ENCODE measurements around the gene IQGAP1.
A peak's percentile ranks its signal among the peaks of the same experiment; 100 is the strongest.

The IQGAP1 gene

GRCh38 chr15:90529371-90530249, 141.6 kb downstream of the IQGAP1 start, which contains the start of gene CRTC3 (continued):
- no peak for TF ChIP-seq ZNF560 (tag by site-specific recombination; IDR thresholded peaks at IDR 0.05; ENCODE audit: borderline replicate concordance)
- TF ChIP-seq GLI2 (tag by site-specific recombination; IDR thresholded peaks at IDR 0.05; ENCODE audit: borderline replicate concordance, low read depth), result no peak
- TF ChIP-seq, protein P1, sequence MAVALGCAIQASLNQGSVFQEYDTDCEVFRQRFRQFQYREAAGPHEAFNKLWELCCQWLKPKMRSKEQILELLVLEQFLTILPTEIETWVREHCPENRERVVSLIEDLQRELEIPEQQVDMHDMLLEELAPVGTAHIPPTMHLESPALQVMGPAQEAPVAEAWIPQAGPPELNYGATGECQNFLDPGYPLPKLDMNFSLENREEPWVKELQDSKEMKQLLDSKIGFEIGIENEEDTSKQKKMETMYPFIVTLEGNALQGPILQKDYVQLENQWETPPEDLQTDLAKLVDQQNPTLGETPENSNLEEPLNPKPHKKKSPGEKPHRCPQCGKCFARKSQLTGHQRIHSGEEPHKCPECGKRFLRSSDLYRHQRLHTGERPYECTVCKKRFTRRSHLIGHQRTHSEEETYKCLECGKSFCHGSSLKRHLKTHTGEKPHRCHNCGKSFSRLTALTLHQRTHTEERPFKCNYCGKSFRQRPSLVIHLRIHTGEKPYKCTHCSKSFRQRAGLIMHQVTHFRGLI (tag by site-specific recombination; IDR thresholded peaks at IDR 0.05), result no peak
- TF ChIP-seq ZNF626 (tag by site-specific recombination; IDR thresholded peaks at IDR 0.05), result no peak
- TF ChIP-seq ZNF423 (tag by site-specific recombination; IDR thresholded peaks at IDR 0.05), result 0 out of 2 replicates have a peak, but pooled peaks have one; percentile 16
- no peak for TF ChIP-seq GLI4 (tag by site-specific recombination; IDR thresholded peaks at IDR 0.05)
- TF ChIP-seq ZNF791 (tag by site-specific recombination; IDR thresholded peaks at IDR 0.05), result no peak
- no peak for TF ChIP-seq ZNF776 (tag by site-specific recombination; IDR thresholded peaks at IDR 0.05; ENCODE audit: borderline replicate concordance)
- TF ChIP-seq ZBTB8A (tag by site-specific recombination; IDR thresholded peaks at IDR 0.05), result peak; percentile 61
- TF ChIP-seq ZNF561 (tag by site-specific recombination; IDR thresholded peaks at IDR 0.05; ENCODE audit: borderline replicate concordance), result peak; percentile 66; the same call in 1 of the 2 replicates
- TF ChIP-seq ZNF639 (tag by site-specific recombination; IDR thresholded peaks at IDR 0.05), result no peak
- no peak for TF ChIP-seq ZNF114 (tag by site-specific recombination; IDR thresholded peaks at IDR 0.05)
- no peak for TF ChIP-seq ZNF621 (tag by site-specific recombination; IDR thresholded peaks at IDR 0.05)
- no peak for TF ChIP-seq REST (tag by site-specific recombination; IDR thresholded peaks at IDR 0.05)
- TF ChIP-seq ZFP69B (tag by site-specific recombination; IDR thresholded peaks at IDR 0.05), result peak; percentile 37; the same call in 1 of the 2 replicates
- TF ChIP-seq ZNF600 (tag by site-specific recombination; IDR thresholded peaks at IDR 0.05), result 0 out of 2 replicates have a peak, but pooled peaks have one; percentile 8
- no peak for TF ChIP-seq INSM2 (tag by site-specific recombination; IDR thresholded peaks at IDR 0.05)
- TF ChIP-seq ZNF18 (tag by site-specific recombination; IDR thresholded peaks at IDR 0.05), result no peak
- no peak for TF ChIP-seq ZNF658 (tag by site-specific recombination; IDR thresholded peaks at IDR 0.05)
- TF ChIP-seq PATZ1 (tag by site-specific recombination; IDR thresholded peaks at IDR 0.05), result peak; percentile 86
- peak; percentile 76 for TF ChIP-seq ZNF692 (tag by site-specific recombination; IDR thresholded peaks at IDR 0.05)
- peak; percentile 58; the same call in 1 of the 2 replicates for TF ChIP-seq ZSCAN30 (tag by site-specific recombination; IDR thresholded peaks at IDR 0.05)
- TF ChIP-seq YY2 (tag by site-specific recombination; IDR thresholded peaks at IDR 0.05), result no peak
- no peak for TF ChIP-seq ZNF394 (tag by site-specific recombination; IDR thresholded peaks at IDR 0.05; ENCODE audit: borderline replicate concordance)

Data from HEK293 (cell line).